ENCODE data around the gene SPOCK3. TPM values are rescaled to one million over a fixed set of nuclear protein-coding genes. Genes with fewer than 3 reads are reported as not detected.
"Not testable (repeated sequence)": the region's sequence is repeated elsewhere in the genome, so short reads cannot be mapped to it uniquely, and the experiment has no call there.

The SPOCK3 gene
- total and polyA plus RNA-seq, 5 experiments from 2014 or later = not detected

GRCh38 chr4:166972071-166972470 is 262.2 kb downstream of the SPOCK3 start:
- ATAC-seq = no peak
- POLR2A ChIA-PET = no interaction called here
- H3K4me3 Mint-ChIP-seq = no peak overlapping the region

DNA sequence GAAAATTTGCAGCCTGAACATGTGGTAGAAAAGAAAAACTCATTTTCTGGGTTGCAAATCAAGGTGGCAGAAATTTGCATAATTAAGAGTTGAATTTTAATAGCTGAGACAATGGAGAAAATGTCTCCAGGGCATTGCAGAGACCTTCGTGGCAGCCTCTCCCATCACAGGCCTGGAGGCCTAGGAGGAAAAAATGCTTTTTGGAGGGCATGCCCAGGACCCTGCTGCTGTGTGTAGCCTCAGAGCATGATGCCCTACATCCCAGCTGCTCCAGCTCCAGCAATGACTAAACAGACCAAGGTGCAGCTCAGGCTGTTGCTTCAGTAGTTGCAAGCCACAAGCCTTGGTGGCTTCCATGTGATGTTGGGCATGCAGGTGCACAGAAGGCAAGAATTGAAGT is 266.1 kb downstream of the SPOCK3 start:
- H3K36me3 Mint-ChIP-seq, ATAC-seq, H3K4me3 Mint-ChIP-seq, H3K27me3 Mint-ChIP-seq, POLR2A ChIA-PET, H3K27ac Mint-ChIP-seq, DNase-seq, H3K4me1 Mint-ChIP-seq: not testable (repeated sequence)
- peaks cover 0 to 33% (median 11%) of the 10 kb centered on the region in 9 donors for H3K9me3 Mint-ChIP-seq

More at GRCh38 chr4:166972071-166972470, 262.2 kb downstream of the SPOCK3 start:
- Mint-ChIP-seq H3K4me1 (no peaks in the 10 kb centered on the region), H3K9me3 (peaks cover 0 to 37% (median 13%) of the 10 kb centered on the region in 9 donors), H3K27ac (no peak overlapping the region), H3K36me3 (no peaks in the 10 kb centered on the region), H3K27me3 (no peaks in the 10 kb centered on the region)
- no peak for DNase-seq

GRCh38 chr4:166965562-166965961 is 268.7 kb downstream of the SPOCK3 start:
- H3K27me3 Mint-ChIP-seq = no peaks in the 10 kb centered on the region
- DNase-seq (no peak), ATAC-seq (no peak)
- H3K9me3 Mint-ChIP-seq = peaks cover 0 to 33% (median 11%) of the 10 kb centered on the region in 9 donors
- POLR2A ChIA-PET = no interaction called here
- H3K4me3 Mint-ChIP-seq = no peak overlapping the region
- no peaks in the 10 kb centered on the region for H3K4me1 Mint-ChIP-seq
- H3K27ac Mint-ChIP-seq = no peak overlapping the region
- H3K36me3 Mint-ChIP-seq = no peaks in the 10 kb centered on the region

GRCh38 chr4:166957451-166957850 is 276.8 kb downstream of the SPOCK3 start:
- Mint-ChIP-seq H3K9me3 (peaks cover 0 to 34% (median 15%) of the 10 kb centered on the region in 9 donors), H3K4me3 (no peak overlapping the region), H3K27ac (no peak overlapping the region), H3K27me3 (no peaks in the 10 kb centered on the region), H3K4me1 (no peaks in the 10 kb centered on the region), H3K36me3 (peaks cover 0 to 5% (median 0%) of the 10 kb centered on the region in 3 donors)
- POLR2A ChIA-PET = no interaction called here
- no peak for DNase-seq
- no peak for ATAC-seq

- no peaks in the 10 kb centered on the region for H3K27me3 Mint-ChIP-seq
- DNase-seq (no peak), ATAC-seq (no peak)
- no peak overlapping the region for H3K27ac Mint-ChIP-seq
- H3K4me1 Mint-ChIP-seq = no peaks in the 10 kb centered on the region
- peaks cover 0 to 26% (median 15%) of the 10 kb centered on the region in 9 donors for H3K9me3 Mint-ChIP-seq
- POLR2A ChIA-PET = no interaction called here
- peaks cover 0 to 5% (median 0%) of the 10 kb centered on the region in 3 donors for H3K36me3 Mint-ChIP-seq
- H3K4me3 Mint-ChIP-seq = no peak overlapping the region
Observed at GRCh38 chr4:166956484-166956883, 277.8 kb downstream of the SPOCK3 start.

DNA sequence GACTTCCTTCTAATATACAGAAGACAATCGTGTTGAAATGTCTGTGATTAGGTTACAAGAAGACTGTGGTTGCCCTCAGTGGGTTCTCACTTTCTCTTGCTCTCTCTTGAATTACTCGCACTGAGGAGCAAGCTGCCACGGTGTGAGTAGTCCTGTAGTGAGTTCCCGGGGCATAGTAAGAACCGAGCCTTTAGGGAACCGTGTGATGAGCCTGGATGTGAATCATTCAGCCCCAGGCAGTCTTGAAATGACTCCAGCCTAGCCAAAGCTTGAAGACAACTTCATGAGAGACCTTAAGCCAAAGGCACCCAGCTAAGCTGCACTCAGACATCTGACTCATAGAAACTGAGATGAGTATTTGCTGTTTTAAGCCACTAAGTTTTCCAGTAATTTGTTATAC is 292.7 kb downstream of the SPOCK3 start:
- ATAC-seq (no peak), DNase-seq (no peak)
- POLR2A ChIA-PET = no interaction called here
- Mint-ChIP-seq H3K9me3 (peaks cover 0 to 6% (median 0%) of the 10 kb centered on the region in 9 donors), H3K4me1 (no peaks in the 10 kb centered on the region), H3K4me3 (no peak overlapping the region), H3K27me3 (no peaks in the 10 kb centered on the region), H3K27ac (no peak overlapping the region), H3K36me3 (no peaks in the 10 kb centered on the region)

GRCh38 chr4:166930464-166930863 is 303.8 kb downstream of the SPOCK3 start:
- POLR2A ChIA-PET = no interaction called here

GRCh38 chr4:166924424-166924823 is 309.9 kb downstream of the SPOCK3 start:
- ATAC-seq (no peak), DNase-seq (no peak)
- Mint-ChIP-seq H3K27ac (no peak overlapping the region), H3K36me3 (no peaks in the 10 kb centered on the region), H3K4me3 (no peak overlapping the region), H3K27me3 (no peaks in the 10 kb centered on the region), H3K4me1 (no peaks in the 10 kb centered on the region), H3K9me3 (peaks cover 0 to 11% (median 2%) of the 10 kb centered on the region in 9 donors)
- POLR2A ChIA-PET = no interaction called here

More at GRCh38 chr4:166930464-166930863, 303.8 kb downstream of the SPOCK3 start:
- Mint-ChIP-seq H3K9me3 (peaks cover 0 to 13% (median 6%) of the 10 kb centered on the region in 9 donors), H3K27ac (no peak overlapping the region), H3K4me3 (no peak overlapping the region), H3K27me3 (peaks cover 0 to 2% (median 0%) of the 10 kb centered on the region in 5 donors), H3K36me3 (no peaks in the 10 kb centered on the region), H3K4me1 (no peaks in the 10 kb centered on the region)
- DNase-seq (no peak), ATAC-seq (no peak)

- no peak for ATAC-seq
- no peaks in the 10 kb centered on the region for H3K27me3 Mint-ChIP-seq
- peaks cover 0 to 5% (median 0%) of the 10 kb centered on the region in 9 donors for H3K9me3 Mint-ChIP-seq
- POLR2A ChIA-PET = no interaction called here
- no peaks in the 10 kb centered on the region for H3K36me3 Mint-ChIP-seq
- no peak overlapping the region for H3K27ac Mint-ChIP-seq
- H3K4me1 Mint-ChIP-seq = no peaks in the 10 kb centered on the region
- no peak overlapping the region for H3K4me3 Mint-ChIP-seq
- no peak for DNase-seq
Observed at GRCh38 chr4:166913926-166914325, 320.4 kb downstream of the SPOCK3 start.

GRCh38 chr4:166903408-166903807 is 330.9 kb downstream of the SPOCK3 start:
- Mint-ChIP-seq H3K4me1 (no peaks in the 10 kb centered on the region), H3K27me3 (no peaks in the 10 kb centered on the region), H3K27ac (no peak overlapping the region), H3K36me3 (peaks cover 0 to 7% (median 0%) of the 10 kb centered on the region in 3 donors), H3K9me3 (peaks cover 0 to 29% (median 2%) of the 10 kb centered on the region in 9 donors), H3K4me3 (no peak overlapping the region)
- DNase-seq = no peak
- POLR2A ChIA-PET = no interaction called here
- ATAC-seq = no peak

DNA sequence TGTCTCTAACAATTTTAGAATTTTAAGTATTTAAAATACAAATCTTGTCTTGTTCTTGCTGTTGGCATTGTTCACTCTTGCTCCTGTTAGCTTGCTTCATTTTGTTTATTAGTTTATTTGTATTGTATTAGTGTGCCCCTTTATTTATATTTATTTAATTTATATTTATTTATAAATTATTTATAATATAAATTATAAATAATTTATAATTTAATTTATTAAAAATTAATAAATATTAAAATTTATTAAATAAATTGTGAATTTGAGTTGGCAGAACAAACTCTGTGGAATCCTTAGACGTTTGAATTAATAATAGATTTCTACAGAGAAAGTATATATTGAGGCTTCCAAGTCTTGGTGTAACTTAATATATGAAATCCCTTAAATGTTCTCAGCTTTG is 331.4 kb downstream of the SPOCK3 start:
- peaks cover 0 to 7% (median 0%) of the 10 kb centered on the region in 3 donors for H3K36me3 Mint-ChIP-seq
- no peaks in the 10 kb centered on the region for H3K4me1 Mint-ChIP-seq
- H3K4me3 Mint-ChIP-seq = no peak overlapping the region
- H3K9me3 Mint-ChIP-seq = peaks cover 0 to 27% (median 2%) of the 10 kb centered on the region in 9 donors
- ATAC-seq (no peak), DNase-seq (no peak)
- H3K27ac Mint-ChIP-seq = no peak overlapping the region
- POLR2A ChIA-PET = no interaction called here
- no peaks in the 10 kb centered on the region for H3K27me3 Mint-ChIP-seq

GRCh38 chr4:166896254-166896653 is 338.0 kb downstream of the SPOCK3 start:
- Mint-ChIP-seq H3K27ac (no peak overlapping the region), H3K9me3 (peaks cover 0 to 23% (median 4%) of the 10 kb centered on the region in 9 donors), H3K4me3 (no peak overlapping the region), H3K36me3 (peaks cover 0 to 3% (median 0%) of the 10 kb centered on the region in 3 donors), H3K27me3 (no peaks in the 10 kb centered on the region), H3K4me1 (no peaks in the 10 kb centered on the region)
- no peak for ATAC-seq
- POLR2A ChIA-PET = no interaction called here
- no peak for DNase-seq

DNA sequence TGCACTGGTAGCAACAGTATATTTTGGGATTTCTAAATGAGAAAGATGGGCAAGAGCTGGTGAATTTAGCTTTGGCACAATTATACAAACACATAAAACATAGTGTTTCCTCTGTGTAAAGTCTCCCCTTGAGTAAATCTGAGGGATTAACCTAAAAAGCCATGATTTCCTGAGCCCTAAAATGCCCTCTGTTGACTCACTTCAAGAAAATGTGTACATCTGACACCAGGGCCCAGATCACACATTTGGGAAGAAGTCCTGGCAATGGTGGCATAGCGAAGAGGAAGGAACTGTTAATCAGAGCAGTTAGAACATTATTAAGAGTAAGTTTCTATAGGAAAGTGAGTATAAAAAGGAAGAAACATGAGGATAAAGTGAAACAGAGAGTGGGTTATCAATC is 338.5 kb downstream of the SPOCK3 start:
- Mint-ChIP-seq H3K27ac (no peak overlapping the region), H3K27me3 (no peaks in the 10 kb centered on the region), H3K4me1 (no peaks in the 10 kb centered on the region), H3K4me3 (no peak overlapping the region), H3K9me3 (peaks cover 0 to 20% (median 4%) of the 10 kb centered on the region in 9 donors), H3K36me3 (no peaks in the 10 kb centered on the region)
- no peak for ATAC-seq
- POLR2A ChIA-PET = no interaction called here
- no peak for DNase-seq

DNA sequence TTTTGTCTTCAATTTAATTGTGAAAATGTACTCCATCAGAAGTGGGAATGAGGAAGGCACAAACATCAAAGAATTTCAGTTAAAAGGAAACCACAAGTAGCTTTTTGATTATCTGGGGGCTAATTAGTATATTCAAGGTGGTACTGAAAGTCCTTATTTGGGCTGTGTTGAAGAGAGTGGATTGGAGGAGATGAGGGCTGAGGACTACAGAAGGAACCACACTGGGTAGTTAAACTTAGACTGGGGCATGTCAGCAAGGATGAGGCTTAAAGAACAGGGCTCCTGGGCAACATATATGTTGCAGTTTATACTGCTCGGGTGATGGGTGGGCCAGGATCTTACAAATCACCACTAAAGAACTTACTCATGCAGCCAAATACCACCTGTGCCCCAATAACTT is 346.8 kb downstream of the SPOCK3 start:
- DNase-seq (no peak), ATAC-seq (no peak)
- Mint-ChIP-seq H3K36me3 (no peaks in the 10 kb centered on the region), H3K9me3 (peaks cover 0 to 9% (median 0%) of the 10 kb centered on the region in 9 donors), H3K27ac (no peak overlapping the region), H3K27me3 (no peaks in the 10 kb centered on the region), H3K4me1 (no peaks in the 10 kb centered on the region), H3K4me3 (no peak overlapping the region)
- POLR2A ChIA-PET = no interaction called here
